HCT116 (cell line): Measurements from ENCODE around the gene ARNT2. TPM values are rescaled to one million over a fixed set of nuclear protein-coding genes. Genes with fewer than 3 reads are reported as not detected.

ENCODE experiments used
- ATAC-seq: fragments of 200-7000 bp; cut with Tn5 transposase; 2 replicates; pipeline ENCODE4 v1.9.1; 2020; ENCODE audit warnings: mild to moderate bottlenecking, moderate library complexity
- BruUV-seq: library from RNA; stranded (reverse); fragments of 400-500 nt; replicated peaks from 2 replicates; lab custom pipeline; 2021; lab: Mats Ljungman, UMichigan
- CTCF ChIA-PET: fragments of 300-600 bp; sonication (Branson Sonifier 250); formaldehyde crosslinking; loops from one replicate; lab custom pipeline; 2021; ENCODE audit warnings: antibody characterized with exemption; lab: Charles Lee
- POLR2A ChIA-PET: fragments of 300-600, 350-600 bp; sonication (Branson Sonifier 250); formaldehyde crosslinking; loops from one replicate; lab custom pipeline; 2021; ENCODE audit warnings: antibody characterized with exemption; lab: Charles Lee
- RAD21 ChIA-PET, 2 experiments: fragments of 300-600 bp; sonication (Branson Sonifier 250); formaldehyde crosslinking; loops; one replicate each; lab custom pipeline; 2023; ENCODE audit warnings: low total read pairs in 2 of 2; ENCODE audit not compliant: uncharacterized antibody in 2 of 2, unreplicated experiment in 2 of 2, low non-redundant PET in 1 of 2; lab: Charles Lee
- DNase-seq: peaks from one replicate; pipeline ENCODE4 v3.0.0-alpha.2; 2010; ENCODE audit warnings: low read depth, low spot score
- H2AFZ ChIP-seq: fragments of 200-600 bp; shearing (Covaris generic), sonication (generic); 2 replicates; pipeline ENCODE4 v1.6.1; 2017; ENCODE audit warnings: low read depth, mixed run types, mixed read lengths, antibody characterized with exemption, low read length; ENCODE audit not compliant: poor library complexity, severe bottlenecking
- H3K27ac ChIP-seq: 2 replicates; pipeline ENCODE4 v1.5.1; 2012; ENCODE audit warnings: low read depth, low read length
- H3K27me3 ChIP-seq: fragments of 200-600 bp; sonication (generic); 2 replicates; pipeline ENCODE4 v1.6.1; 2016; ENCODE audit warnings: mixed run types, low read length, mixed read lengths; ENCODE audit not compliant: insufficient read depth
- H3K36me3 ChIP-seq, 2 experiments: fragments of 200-500 bp in 1 of 2; fragments of 200-600 bp in 1 of 2; sonication (Bioruptor generic) in 1 of 2; sonication (generic) in 1 of 2; 2 replicates each; pipeline versions ENCODE4 v1.5.1 to v1.6.1; 2014 to 2016; ENCODE audit warnings: low read length in 2 of 2, inconsistent platforms in 1 of 2, mixed read lengths in 1 of 2, mixed run types in 1 of 2; ENCODE audit not compliant: insufficient read depth in 2 of 2, control insufficient read depth in 1 of 2
- H3K4me1 ChIP-seq, 2 experiments: fragments of 200-600 bp in 1 of 2; sonication (generic) in 1 of 2; 2 replicates each; pipeline versions ENCODE4 v1.5.1 to v1.6.1; 2012 to 2017; ENCODE audit warnings: low read length in 2 of 2, inconsistent platforms in 1 of 2, mild to moderate bottlenecking in 1 of 2, mixed read lengths in 1 of 2, mixed run types in 1 of 2, moderate library complexity in 1 of 2; ENCODE audit not compliant: insufficient read depth in 2 of 2, control insufficient read depth in 1 of 2
- H3K4me2 ChIP-seq: fragments of 200-600 bp; sonication (generic); 2 replicates; pipeline ENCODE4 v1.6.1; 2017; ENCODE audit warnings: mixed run types, low read length, mixed read lengths
- H3K4me3 ChIP-seq, 2 experiments: fragments of 200-600 bp in 1 of 2; sonication (generic) in 1 of 2; replicated peaks in 1 of 2; 2 replicates each; pipeline ENCODE4 v1.5.1; 2011 to 2016; ENCODE audit warnings: low read length in 2 of 2, control low read depth in 1 of 2, low read depth in 1 of 2, mild to moderate bottlenecking in 1 of 2, mixed read lengths in 1 of 2, mixed run types in 1 of 2
- H3K79me2 ChIP-seq: fragments of 200-600 bp; sonication (generic); 2 replicates; pipeline ENCODE4 v1.6.1; 2017; ENCODE audit warnings: mild to moderate bottlenecking, mixed run types, low read length, moderate library complexity, mixed read lengths; ENCODE audit not compliant: insufficient read depth
- H3K9ac ChIP-seq: fragments of 200-600 bp; sonication (generic); 2 replicates; pipeline ENCODE4 v1.6.1; 2016; ENCODE audit warnings: low read length, mixed read lengths
- H3K9me2 ChIP-seq: fragments of 200-600 bp; sonication (generic), shearing (Covaris generic); 2 replicates; pipeline ENCODE4 v1.6.1; 2017; ENCODE audit warnings: mixed run types, mild to moderate bottlenecking, moderate library complexity; ENCODE audit not compliant: insufficient read depth
- H3K9me3 ChIP-seq, 2 experiments: fragments of 200-500 bp in 1 of 2; fragments of 200-600 bp in 1 of 2; sonication (Bioruptor generic) in 1 of 2; sonication (generic) in 1 of 2; 2 replicates each; pipeline ENCODE4 v1.6.1; 2014 to 2017; ENCODE audit warnings: low read length in 2 of 2, mixed read lengths in 2 of 2, inconsistent platforms in 1 of 2, low read depth in 1 of 2, mild to moderate bottlenecking in 1 of 2, mixed run types in 1 of 2, moderate library complexity in 1 of 2; ENCODE audit not compliant: control insufficient read depth in 1 of 2, insufficient read depth in 1 of 2
- H4K20me1 ChIP-seq: fragments of 200-600 bp; sonication (generic), shearing (Covaris generic); 2 replicates; pipeline ENCODE4 v1.6.1; 2017; ENCODE audit warnings: mixed run types, mild to moderate bottlenecking, moderate library complexity; ENCODE audit not compliant: insufficient read depth
- CBX3 ChIP-seq: IDR thresholded peaks from 2 replicates; pipeline ENCODE4 v1.6.1; 2012; ENCODE audit warnings: low read depth
- CEBPB ChIP-seq: IDR thresholded peaks from 2 replicates; pipeline ENCODE4 v1.6.1; 2012; ENCODE audit warnings: low read depth
- EGR1 ChIP-seq: IDR thresholded peaks from 2 replicates; pipeline ENCODE4 v1.6.1; 2012; ENCODE audit warnings: low read depth
- ELF1 ChIP-seq: IDR thresholded peaks from 2 replicates; pipeline ENCODE4 v1.6.1; 2012; ENCODE audit warnings: low read depth, borderline replicate concordance
- EZH2phosphoT487 ChIP-seq: fragments of 200-600 bp; IDR thresholded peaks from 2 replicates; pipeline ENCODE4 v1.6.1; 2018; ENCODE audit warnings: antibody characterized with exemption, borderline replicate concordance
- JUND ChIP-seq: IDR thresholded peaks from 2 replicates; pipeline ENCODE4 v1.6.1; 2012
- POLR2A ChIP-seq: IDR thresholded peaks from 2 replicates; pipeline ENCODE4 v1.7.0; 2011; ENCODE audit warnings: borderline replicate concordance; ENCODE audit not compliant: insufficient read depth, insufficient read length; ENCODE audit errors: extremely low read depth
- RAD21 ChIP-seq: IDR thresholded peaks from 2 replicates; pipeline ENCODE4 v1.6.1; 2012; ENCODE audit warnings: low read depth, mild to moderate bottlenecking
- SIN3A ChIP-seq: IDR thresholded peaks from 2 replicates; pipeline ENCODE4 v1.6.1; 2012; ENCODE audit warnings: low read depth
- SP1 ChIP-seq: IDR thresholded peaks from 2 replicates; pipeline ENCODE4 v1.6.1; 2012; ENCODE audit warnings: low read depth
- SRF ChIP-seq: IDR thresholded peaks from 2 replicates; pipeline ENCODE4 v1.6.1; 2012; ENCODE audit warnings: low read depth
- TCF7L2 ChIP-seq: IDR thresholded peaks from 2 replicates; pipeline ENCODE4 v1.7.0; 2011; ENCODE audit warnings: borderline replicate concordance, inconsistent platforms; ENCODE audit not compliant: insufficient read depth, insufficient read length; ENCODE audit errors: extremely low read depth
- YY1 ChIP-seq: IDR thresholded peaks from 2 replicates; pipeline ENCODE4 v1.6.1; 2011; ENCODE audit warnings: low read length, low read depth, moderate library complexity, mild to moderate bottlenecking; ENCODE audit not compliant: insufficient replicate concordance; ENCODE audit errors: extremely low read depth
- intact Hi-C: fragments of 100-400 bp; cut with micrococcal nuclease; formaldehyde crosslinking; loops from 2 replicates; pipeline ENCODE4 v1.10.0; 2022
- total RNA-seq: library from RNA; stranded (reverse); gene quantifications from one replicate; pipeline ENCODE4 v1.2.1, GENCODE V29; 2021; ENCODE audit not compliant: unreplicated experiment
- TF ChIP-seq, protein P1 (sequence below): IDR thresholded peaks from 2 replicates; pipeline ENCODE4 v1.6.1; 2012
- TF ChIP-seq, protein P2 (sequence below): IDR thresholded peaks from 2 replicates; pipeline ENCODE4 v1.6.1; 2012
- TF ChIP-seq, protein P3 (sequence below): IDR thresholded peaks from 2 replicates; pipeline ENCODE4 v1.6.1; 2011; ENCODE audit warnings: mild to moderate bottlenecking, low read length, moderate library complexity; ENCODE audit not compliant: insufficient replicate concordance; ENCODE audit errors: extremely low read depth

ARNT2 gene
- total RNA-seq, 1 experiment from 2014 or later, result 3.0 TPM

DNA sequence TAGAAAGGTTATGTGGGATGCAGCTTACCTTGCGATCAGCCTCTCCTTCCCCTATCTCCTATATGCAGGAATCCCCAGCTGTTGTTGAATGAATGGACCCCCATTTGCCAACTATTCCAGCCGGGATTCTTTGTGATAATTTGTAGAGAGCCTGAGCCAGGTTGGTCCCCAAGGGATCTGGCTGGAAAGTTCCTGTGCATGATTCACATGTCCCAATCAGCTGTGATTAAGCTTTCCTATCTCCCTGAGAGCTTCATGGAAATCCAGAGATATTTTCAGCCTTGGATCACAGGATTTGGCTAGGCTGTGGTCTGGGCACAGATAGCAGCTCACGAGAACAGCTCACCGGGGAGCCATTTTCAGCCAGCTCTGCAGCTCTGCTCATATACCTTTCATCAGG, 76.7 kb downstream of the ARNT2 start:
- CTCF ChIA-PET, result no interaction called here
- Histone ChIP-seq H3K4me1 (peaks cover 6 to 11% of the 10 kb centered on the region in 2 experiments; a peak in 3 of 4 replicates), H2AFZ (no peak overlapping the region), H3K27me3 (no peaks in the 10 kb centered on the region), H3K4me2 (no peak overlapping the region), H3K27ac (no peak overlapping the region), H3K9ac (no peak overlapping the region), H3K79me2 (no peaks in the 10 kb centered on the region), H3K9me3 (no peaks in the 10 kb centered on the region), H3K36me3 (no peaks in the 10 kb centered on the region), H4K20me1 (no peaks in the 10 kb centered on the region), H3K4me3 (no peak overlapping the region), H3K9me2 (no peaks in the 10 kb centered on the region)
- TF ChIP-seq EGR1 (no peak), SIN3A (no peak), CBX3 (no peak)
- ATAC-seq, result no peak
- RAD21 ChIA-PET, result no interaction called here
- intact Hi-C loops, result no loop called here
- POLR2A ChIA-PET, result no interaction called here
- DNase-seq, result no peak
- BruUV-seq, result no TSS peak

DNA sequence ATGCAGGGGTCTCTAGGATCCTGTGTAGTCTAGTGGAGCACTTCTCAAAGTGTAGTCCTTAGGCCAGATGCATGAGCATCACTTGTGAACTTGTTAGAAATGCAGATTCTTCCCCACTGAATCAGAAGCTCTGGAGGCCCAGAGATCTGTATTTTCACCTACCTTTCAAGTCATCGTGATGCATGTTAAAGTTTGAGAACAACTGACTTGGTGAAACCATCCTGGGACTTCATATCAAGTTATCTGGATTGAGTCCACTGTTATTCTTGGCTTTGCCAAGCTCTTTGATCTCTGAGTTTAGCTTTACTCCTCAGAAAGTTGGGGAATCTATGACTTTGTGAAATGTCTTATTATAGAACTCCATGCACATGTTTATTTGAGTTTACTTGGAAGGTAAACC, 78.5 kb downstream of the ARNT2 start:
- intact Hi-C loops, result no loop called here
- H3K27ac ChIP-seq, result no peak overlapping the region
- H3K79me2 ChIP-seq, result no peaks in the 10 kb centered on the region
- no peaks in the 10 kb centered on the region for H3K36me3 ChIP-seq
- peaks cover 6 to 11% of the 10 kb centered on the region in 2 experiments; a peak in 3 of 4 replicates for H3K4me1 ChIP-seq
- H4K20me1 ChIP-seq, result no peaks in the 10 kb centered on the region
- H3K9ac ChIP-seq, result no peak overlapping the region
- H3K4me2 ChIP-seq, result no peak overlapping the region
- CTCF ChIA-PET, result interaction anchor here (1.0 kb wide), 1 partner anchor 414 kb away, joined by 3 read pairs; no protein-coding TSS in a partner anchor
- POLR2A ChIA-PET, result no interaction called here
- RAD21 ChIA-PET, result no interaction called here
- H3K9me3 ChIP-seq, result no peaks in the 10 kb centered on the region
- TF ChIP-seq TCF7L2 (no peak), EZH2phosphoT487 (no peak), POLR2A (no peak), ELF1 (no peak), CEBPB (no peak), JUND (no peak), SIN3A (no peak), CBX3 (no peak), SP1 (no peak), YY1 (no peak), RAD21 (no peak), SRF (no peak), EGR1 (no peak)
- TF ChIP-seq, protein P1, sequence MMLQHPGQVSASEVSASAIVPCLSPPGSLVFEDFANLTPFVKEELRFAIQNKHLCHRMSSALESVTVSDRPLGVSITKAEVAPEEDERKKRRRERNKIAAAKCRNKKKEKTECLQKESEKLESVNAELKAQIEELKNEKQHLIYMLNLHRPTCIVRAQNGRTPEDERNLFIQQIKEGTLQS, result no peak
- TF ChIP-seq, protein P2, sequence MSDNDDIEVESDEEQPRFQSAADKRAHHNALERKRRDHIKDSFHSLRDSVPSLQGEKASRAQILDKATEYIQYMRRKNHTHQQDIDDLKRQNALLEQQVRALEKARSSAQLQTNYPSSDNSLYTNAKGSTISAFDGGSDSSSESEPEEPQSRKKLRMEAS, result no peak
- TF ChIP-seq, protein P3, sequence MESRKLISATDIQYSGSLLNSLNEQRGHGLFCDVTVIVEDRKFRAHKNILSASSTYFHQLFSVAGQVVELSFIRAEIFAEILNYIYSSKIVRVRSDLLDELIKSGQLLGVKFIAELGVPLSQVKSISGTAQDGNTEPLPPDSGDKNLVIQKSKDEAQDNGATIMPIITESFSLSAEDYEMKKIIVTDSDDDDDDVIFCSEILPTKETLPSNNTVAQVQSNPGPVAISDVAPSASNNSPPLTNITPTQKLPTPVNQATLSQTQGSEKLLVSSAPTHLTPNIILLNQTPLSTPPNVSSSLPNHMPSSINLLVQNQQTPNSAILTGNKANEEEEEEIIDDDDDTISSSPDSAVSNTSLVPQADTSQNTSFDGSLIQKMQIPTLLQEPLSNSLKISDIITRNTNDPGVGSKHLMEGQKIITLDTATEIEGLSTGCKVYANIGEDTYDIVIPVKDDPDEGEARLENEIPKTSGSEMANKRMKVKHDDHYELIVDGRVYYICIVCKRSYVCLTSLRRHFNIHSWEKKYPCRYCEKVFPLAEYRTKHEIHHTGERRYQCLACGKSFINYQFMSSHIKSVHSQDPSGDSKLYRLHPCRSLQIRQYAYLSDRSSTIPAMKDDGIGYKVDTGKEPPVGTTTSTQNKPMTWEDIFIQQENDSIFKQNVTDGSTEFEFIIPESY, result no peak
- DNase-seq, result no peak
- H3K9me2 ChIP-seq, result no peaks in the 10 kb centered on the region
- ATAC-seq, result no peak
- BruUV-seq, result no TSS peak
- no peak overlapping the region for H3K4me3 ChIP-seq
- no peaks in the 10 kb centered on the region for H3K27me3 ChIP-seq
- no peak overlapping the region for H2AFZ ChIP-seq
